Measurements from ENCODE around the gene CMPK1. TPM values are rescaled to one million over a fixed set of nuclear protein-coding genes. Genes with fewer than 3 reads are reported as not detected.
"Not testable (repeated sequence)": the region's sequence is repeated elsewhere in the genome, so short reads cannot be mapped to it uniquely, and the experiment has no call there.

CMPK1 gene
- total RNA-seq, 4 donors from 2014 or later = 21.5 to 111 (median 63.6) TPM

DNA sequence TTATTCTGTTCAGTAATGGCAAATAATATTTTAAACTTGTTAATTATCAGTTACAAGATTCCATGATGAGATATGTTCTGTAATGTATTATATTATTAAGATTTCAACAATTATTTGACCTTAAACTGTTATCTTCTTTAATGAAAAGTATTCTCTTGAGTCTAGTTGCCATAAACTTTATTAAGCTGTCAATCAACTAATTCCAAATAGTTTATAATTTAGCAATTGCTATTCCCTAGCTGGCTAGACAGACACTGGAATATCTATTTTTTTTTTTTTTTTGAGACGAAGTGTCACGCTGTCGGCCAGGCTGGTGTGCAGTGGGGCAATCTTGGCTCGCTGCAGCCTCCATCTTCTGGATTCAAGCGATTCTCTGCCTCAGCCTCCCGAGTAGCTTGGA is 3.8 kb downstream of the CMPK1 start:
- Histone ChIP-seq H3K9me3 (no peaks in the 10 kb centered on the region), H3K27ac (no peak overlapping the region), H3K4me3 (no peak overlapping the region), H3K36me3 (no peaks in the 10 kb centered on the region), H3K4me1 (peaks cover 6% of the 10 kb centered on the region in 2 donors), H3K27me3 (no peaks in the 10 kb centered on the region)
- intact Hi-C loops (cut with DNase I; ENCODE audit: low total_unique reads) = no loop called here
- DNase-seq = no peak
- TF ChIP-seq POLR2A (IDR thresholded peaks at IDR 0.05) = no peak
- TF ChIP-seq, protein P1, sequence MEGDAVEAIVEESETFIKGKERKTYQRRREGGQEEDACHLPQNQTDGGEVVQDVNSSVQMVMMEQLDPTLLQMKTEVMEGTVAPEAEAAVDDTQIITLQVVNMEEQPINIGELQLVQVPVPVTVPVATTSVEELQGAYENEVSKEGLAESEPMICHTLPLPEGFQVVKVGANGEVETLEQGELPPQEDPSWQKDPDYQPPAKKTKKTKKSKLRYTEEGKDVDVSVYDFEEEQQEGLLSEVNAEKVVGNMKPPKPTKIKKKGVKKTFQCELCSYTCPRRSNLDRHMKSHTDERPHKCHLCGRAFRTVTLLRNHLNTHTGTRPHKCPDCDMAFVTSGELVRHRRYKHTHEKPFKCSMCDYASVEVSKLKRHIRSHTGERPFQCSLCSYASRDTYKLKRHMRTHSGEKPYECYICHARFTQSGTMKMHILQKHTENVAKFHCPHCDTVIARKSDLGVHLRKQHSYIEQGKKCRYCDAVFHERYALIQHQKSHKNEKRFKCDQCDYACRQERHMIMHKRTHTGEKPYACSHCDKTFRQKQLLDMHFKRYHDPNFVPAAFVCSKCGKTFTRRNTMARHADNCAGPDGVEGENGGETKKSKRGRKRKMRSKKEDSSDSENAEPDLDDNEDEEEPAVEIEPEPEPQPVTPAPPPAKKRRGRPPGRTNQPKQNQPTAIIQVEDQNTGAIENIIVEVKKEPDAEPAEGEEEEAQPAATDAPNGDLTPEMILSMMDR (IDR thresholded peaks at IDR 0.05) = no peak

GRCh38 chr1:47338249-47339077 is 4.9 kb downstream of the CMPK1 start:
- intact Hi-C loops (cut with DNase I; ENCODE audit: low total_unique reads) = no loop called here
- Histone ChIP-seq H3K27ac (no peak overlapping the region), H3K4me3 (no peak overlapping the region), H3K27me3 (no peaks in the 10 kb centered on the region), H3K36me3 (no peaks in the 10 kb centered on the region), H3K4me1 (peaks cover 0 to 3% of the 10 kb centered on the region in 2 donors), H3K9me3 (no peaks in the 10 kb centered on the region)
- TF ChIP-seq POLR2A (IDR thresholded peaks at IDR 0.05) = no peak
- TF ChIP-seq, protein P1 (IDR thresholded peaks at IDR 0.05) = no peak
- DNase-seq = no peak

DNA sequence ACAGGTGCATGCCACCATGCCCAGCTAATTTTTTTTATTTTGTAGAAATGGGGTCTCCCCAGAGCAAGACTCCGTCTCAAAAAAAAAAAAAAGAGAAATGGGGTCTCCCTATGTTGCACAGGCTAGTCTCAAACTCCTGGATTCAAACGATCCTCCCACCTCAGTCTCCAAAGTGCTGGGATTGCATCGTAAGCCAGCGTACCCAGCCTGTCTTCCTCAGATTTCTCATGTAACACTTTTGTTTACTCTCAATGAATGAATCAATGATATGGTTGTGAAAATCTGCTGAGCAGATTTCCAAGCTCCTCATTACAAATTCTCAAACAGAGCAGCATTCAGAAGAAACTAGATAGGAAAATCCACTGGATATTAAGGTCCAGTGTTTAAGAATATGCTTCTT is 6.6 kb downstream of the CMPK1 start:
- no peaks in the 10 kb centered on the region for H3K27me3 ChIP-seq
- peaks cover 0 to under 1% of the 10 kb centered on the region in 2 donors for H3K4me1 ChIP-seq
- no peak overlapping the region for H3K27ac ChIP-seq
- H3K36me3 ChIP-seq = no peaks in the 10 kb centered on the region
- no peak for DNase-seq
- no peak for TF ChIP-seq POLR2A (IDR thresholded peaks at IDR 0.05)
- TF ChIP-seq, protein P1 (IDR thresholded peaks at IDR 0.05) = no peak
- no peak overlapping the region for H3K4me3 ChIP-seq
- no peaks in the 10 kb centered on the region for H3K9me3 ChIP-seq
- intact Hi-C loops (cut with DNase I; ENCODE audit: low total_unique reads) = no loop called here

- H3K9me3 ChIP-seq; intact Hi-C loops (cut with DNase I; ENCODE audit: low total_unique reads); H3K27ac ChIP-seq; H3K4me1 ChIP-seq; H3K4me3 ChIP-seq; H3K27me3 ChIP-seq; DNase-seq; H3K36me3 ChIP-seq: not testable (repeated sequence)
These were observed 13.4 kb downstream of the CMPK1 start for GRCh38 chr1:47346979-47347378.

DNA sequence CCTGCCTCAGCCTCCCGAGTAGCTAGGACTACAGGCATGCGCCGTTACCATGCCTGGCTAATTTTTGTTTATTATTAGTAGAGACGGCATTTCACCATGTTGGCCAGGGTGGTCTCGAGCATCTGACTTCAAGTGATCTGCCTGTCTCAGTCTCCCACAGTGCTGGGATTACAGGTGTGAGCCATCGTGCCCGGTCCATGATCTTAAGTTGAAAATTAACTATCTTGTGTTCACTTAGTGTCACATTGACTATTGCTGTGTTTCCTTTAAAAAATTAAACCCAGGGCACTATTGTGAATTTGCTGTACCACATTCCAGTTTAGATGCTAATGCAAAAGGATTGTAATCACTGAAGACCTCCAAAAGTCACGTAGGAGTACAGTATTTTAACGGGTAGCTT is 14.1 kb downstream of the CMPK1 start:
- no peak overlapping the region for H3K27ac ChIP-seq
- H3K9me3 ChIP-seq = no peaks in the 10 kb centered on the region
- H3K27me3 ChIP-seq = no peaks in the 10 kb centered on the region
- TF ChIP-seq, protein P1 (IDR thresholded peaks at IDR 0.05) = no peak
- no peak for TF ChIP-seq POLR2A (IDR thresholded peaks at IDR 0.05)
- H3K4me3 ChIP-seq = no peak overlapping the region
- no peaks in the 10 kb centered on the region for H3K4me1 ChIP-seq
- H3K36me3 ChIP-seq = no peaks in the 10 kb centered on the region
- no peak for DNase-seq
- intact Hi-C loops (cut with DNase I; ENCODE audit: low total_unique reads) = no loop called here
